AG09309 (cell line): Measurements from ENCODE around the gene FUCA2.

ENCODE experiments used
- DNase-seq: peaks from one replicate; pipeline ENCODE4 v3.0.0-alpha.2; 2010; ENCODE audit warnings: low read depth
- H3K4me3 ChIP-seq: 2 replicates; pipeline ENCODE4 v1.5.1; 2011; ENCODE audit warnings: mild to moderate bottlenecking, low read depth, low read length, moderate library complexity; ENCODE audit not compliant: control insufficient read depth
- CTCF ChIP-seq: IDR thresholded peaks from 2 replicates; pipeline ENCODE4 v1.5.1; 2011; ENCODE audit warnings: mild to moderate bottlenecking, low read depth, low read length, inconsistent platforms; ENCODE audit not compliant: insufficient read depth, control insufficient read depth; ENCODE audit errors: missing control alignments

FUCA2 gene

GRCh38 chr6:143505111-143505510, 6.4 kb downstream of the FUCA2 start:
- H3K4me3 ChIP-seq = no peak overlapping the region
- TF ChIP-seq CTCF = no peak
- DNase-seq = no peak

- TF ChIP-seq CTCF = no peak
- H3K4me3 ChIP-seq = no peak overlapping the region
- DNase-seq = no peak
Measured at GRCh38 chr6:143504369-143504768, 7.2 kb downstream of the FUCA2 start.

- DNase-seq = no peak
- peak; percentile 11 for TF ChIP-seq CTCF
- H3K4me3 ChIP-seq = no peak overlapping the region
Measured at GRCh38 chr6:143501851-143502250, 9.7 kb downstream of the FUCA2 start.

GRCh38 chr6:143498428-143498827, 13.1 kb downstream of the FUCA2 start:
- DNase-seq = no peak
- no peak for TF ChIP-seq CTCF
- no peak overlapping the region for H3K4me3 ChIP-seq

GRCh38 chr6:143496974-143497373, 14.5 kb downstream of the FUCA2 start:
- TF ChIP-seq CTCF = no peak
- no peak for DNase-seq
- H3K4me3 ChIP-seq = no peak overlapping the region

GRCh38 chr6:143490775-143491174, 20.7 kb downstream of the FUCA2 start:
- no peak for TF ChIP-seq CTCF
- no peak overlapping the region for H3K4me3 ChIP-seq
- DNase-seq = no peak

GRCh38 chr6:143490244-143490643, 21.3 kb downstream of the FUCA2 start:
- no peak for TF ChIP-seq CTCF

More at GRCh38 chr6:143490244-143490643, 21.3 kb downstream of the FUCA2 start:
- H3K4me3 ChIP-seq = no peak overlapping the region
- DNase-seq = no peak
